Astrocyte (in vitro differentiated cells and primary cell): ENCODE measurements around the gene NENF.

ENCODE experiments used
- EZH2 ChIP-seq: IDR thresholded peaks from 2 replicates; pipeline ENCODE4 v1.6.1; 2012; ENCODE audit warnings: mild to moderate bottlenecking, low read length, inconsistent platforms; ENCODE audit not compliant: insufficient read depth
- TF ChIP-seq, protein P1 (sequence below): IDR thresholded peaks from 2 replicates; pipeline ENCODE4 v1.5.1; 2011; ENCODE audit warnings: low read depth, mild to moderate bottlenecking, inconsistent platforms, low read length, moderate library complexity; ENCODE audit not compliant: insufficient read depth

DNA sequence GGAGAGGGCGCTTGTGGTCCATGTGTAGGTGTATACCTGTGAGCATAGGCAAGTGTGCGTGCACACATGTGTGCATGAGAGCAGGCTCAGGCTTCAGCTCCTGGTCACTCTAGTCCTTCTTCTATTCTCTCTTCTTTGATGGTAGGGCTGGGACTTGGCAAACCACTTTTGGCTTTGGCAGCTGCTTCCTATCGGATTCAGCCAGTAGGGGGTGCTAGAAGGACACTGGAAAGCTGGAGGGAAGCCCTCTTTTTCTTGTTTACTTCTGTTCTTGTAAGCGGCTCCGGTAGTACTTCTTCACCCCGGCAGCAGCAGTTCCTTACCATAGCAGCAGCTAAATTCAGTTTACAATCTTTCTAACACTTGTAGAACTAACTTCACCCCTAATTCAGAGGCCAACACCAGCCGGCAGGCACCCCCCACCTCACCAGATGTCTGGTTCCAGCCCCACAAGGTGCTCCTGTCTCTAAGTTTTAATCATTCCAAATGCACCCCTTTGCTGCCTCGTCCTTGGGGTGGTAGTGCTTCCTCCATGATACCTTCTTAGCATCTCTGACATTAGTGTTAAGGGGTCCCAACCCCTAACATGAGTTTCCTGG lies 25.1 kb downstream of the NENF start:
- TF ChIP-seq, protein P1, sequence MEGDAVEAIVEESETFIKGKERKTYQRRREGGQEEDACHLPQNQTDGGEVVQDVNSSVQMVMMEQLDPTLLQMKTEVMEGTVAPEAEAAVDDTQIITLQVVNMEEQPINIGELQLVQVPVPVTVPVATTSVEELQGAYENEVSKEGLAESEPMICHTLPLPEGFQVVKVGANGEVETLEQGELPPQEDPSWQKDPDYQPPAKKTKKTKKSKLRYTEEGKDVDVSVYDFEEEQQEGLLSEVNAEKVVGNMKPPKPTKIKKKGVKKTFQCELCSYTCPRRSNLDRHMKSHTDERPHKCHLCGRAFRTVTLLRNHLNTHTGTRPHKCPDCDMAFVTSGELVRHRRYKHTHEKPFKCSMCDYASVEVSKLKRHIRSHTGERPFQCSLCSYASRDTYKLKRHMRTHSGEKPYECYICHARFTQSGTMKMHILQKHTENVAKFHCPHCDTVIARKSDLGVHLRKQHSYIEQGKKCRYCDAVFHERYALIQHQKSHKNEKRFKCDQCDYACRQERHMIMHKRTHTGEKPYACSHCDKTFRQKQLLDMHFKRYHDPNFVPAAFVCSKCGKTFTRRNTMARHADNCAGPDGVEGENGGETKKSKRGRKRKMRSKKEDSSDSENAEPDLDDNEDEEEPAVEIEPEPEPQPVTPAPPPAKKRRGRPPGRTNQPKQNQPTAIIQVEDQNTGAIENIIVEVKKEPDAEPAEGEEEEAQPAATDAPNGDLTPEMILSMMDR: peak; percentile 41
- TF ChIP-seq EZH2: no peak
